Mucosa of descending colon (tissue), 3 donors: Measurements from ENCODE around the gene IER2. TPM values are rescaled to one million over a fixed set of nuclear protein-coding genes. Genes with fewer than 3 reads are reported as not detected.

Experiments
- ATAC-seq: fragments of 200-7000 bp; cut with Tn5 transposase; one replicate; pipeline ENCODE4 v1.9.1; 2020; ENCODE audit warnings: mild to moderate bottlenecking, moderate library complexity
- DNase-seq, 3 donors: peaks; one replicate each; pipeline ENCODE4 v3.0.0-alpha.2; 2020
- H3K36me3 ChIP-seq: fragments of 200-600 bp; one replicate; pipeline ENCODE4 v1.8.0; 2021; ENCODE audit warnings: low read depth, mild to moderate bottlenecking
- H3K4me1 ChIP-seq: fragments of 200-600 bp; one replicate; pipeline ENCODE4 v1.8.0; 2021; ENCODE audit warnings: low read depth, mild to moderate bottlenecking
- H3K4me3 ChIP-seq: fragments of 200-600 bp; one replicate; pipeline ENCODE4 v1.8.0; 2021; ENCODE audit warnings: mild to moderate bottlenecking
- H3K9me3 ChIP-seq: fragments of 200-600 bp; one replicate; pipeline ENCODE4 v1.8.0; 2021; ENCODE audit warnings: mild to moderate bottlenecking
- intact Hi-C, 2 donors: fragments of 100-400 bp; cut with DNase I in 1 of 2; cut with micrococcal nuclease in 1 of 2; formaldehyde crosslinking; loops; one replicate each; pipeline versions ENCODE4 v1.11.0 to v1.11.1; 2022; cut with DNase I, micrococcal nuclease
- total RNA-seq, 3 donors: library from RNA; stranded (reverse); fragmentation: NEBNext Ultra II Directional in 2 of 3; extraction: Animal tissue kit (Norgen Biotek cat#: 25700) in 2 of 3; gene quantifications; one replicate each; pipeline versions ENCODE4 v1.2.1 to v1.2.4, GENCODE V29; 2021 to 2023
- TF ChIP-seq, protein P1 (sequence below): fragments of 200-600 bp; IDR thresholded peaks from one replicate; pipeline ENCODE4 v1.8.0; 2022; ENCODE audit warnings: antibody characterized with exemption, mild to moderate bottlenecking
- donor health status: DM: no; HTN: no; CAD: no; lungs with moderate emphysema.
- donor health status: DM: no; HTN: no; CAD: no.
- donor health status: DM: no; HTN: yes; CAD: no.

Gene IER2
- total RNA-seq, 3 donors from 2014 or later, result 101 to 117 (median 112) TPM

DNA sequence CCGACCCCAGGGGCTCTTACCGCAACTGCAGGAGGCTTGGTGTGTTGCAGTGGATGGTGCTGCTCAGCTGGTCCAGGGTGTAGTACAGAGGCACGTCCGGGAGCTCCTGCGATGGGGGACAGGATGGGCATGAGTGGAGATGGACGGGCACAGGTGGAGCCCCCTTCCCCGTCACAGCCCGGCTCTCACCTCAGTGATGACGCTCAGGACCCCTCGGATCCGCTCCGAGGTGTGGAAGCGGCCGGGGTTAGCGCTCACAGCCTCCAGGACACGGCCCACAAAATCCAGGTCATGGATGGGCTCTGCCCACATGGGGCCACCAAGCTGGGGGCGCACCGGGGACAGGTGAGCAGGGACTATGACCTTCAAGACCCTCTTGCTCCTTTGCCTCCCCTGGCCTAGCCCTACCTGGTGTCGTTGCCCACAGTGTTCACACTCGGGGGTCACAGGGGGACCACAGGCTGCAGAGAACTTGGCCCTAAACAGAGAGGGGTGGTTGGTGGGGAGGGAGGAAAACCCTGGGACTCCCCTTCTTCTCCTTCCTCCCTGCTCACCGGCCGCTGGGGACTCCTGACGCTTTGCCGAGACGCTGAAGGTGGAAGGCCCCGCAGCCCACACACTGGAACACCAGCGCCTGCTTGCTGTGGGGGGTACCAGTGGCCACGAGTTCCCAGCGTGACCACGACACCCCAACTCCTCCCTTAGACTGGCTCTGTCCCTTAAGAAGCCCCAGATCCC is 40.7 kb upstream of the IER2 start:
- Histone ChIP-seq H3K4me1 (no peaks in the 10 kb centered on the region), H3K4me3 (no peak overlapping the region), H3K36me3 (no peaks in the 10 kb centered on the region), H3K9me3 (no peaks in the 10 kb centered on the region)
- DNase-seq (no peak), ATAC-seq (no peak)
- TF ChIP-seq, protein P1, sequence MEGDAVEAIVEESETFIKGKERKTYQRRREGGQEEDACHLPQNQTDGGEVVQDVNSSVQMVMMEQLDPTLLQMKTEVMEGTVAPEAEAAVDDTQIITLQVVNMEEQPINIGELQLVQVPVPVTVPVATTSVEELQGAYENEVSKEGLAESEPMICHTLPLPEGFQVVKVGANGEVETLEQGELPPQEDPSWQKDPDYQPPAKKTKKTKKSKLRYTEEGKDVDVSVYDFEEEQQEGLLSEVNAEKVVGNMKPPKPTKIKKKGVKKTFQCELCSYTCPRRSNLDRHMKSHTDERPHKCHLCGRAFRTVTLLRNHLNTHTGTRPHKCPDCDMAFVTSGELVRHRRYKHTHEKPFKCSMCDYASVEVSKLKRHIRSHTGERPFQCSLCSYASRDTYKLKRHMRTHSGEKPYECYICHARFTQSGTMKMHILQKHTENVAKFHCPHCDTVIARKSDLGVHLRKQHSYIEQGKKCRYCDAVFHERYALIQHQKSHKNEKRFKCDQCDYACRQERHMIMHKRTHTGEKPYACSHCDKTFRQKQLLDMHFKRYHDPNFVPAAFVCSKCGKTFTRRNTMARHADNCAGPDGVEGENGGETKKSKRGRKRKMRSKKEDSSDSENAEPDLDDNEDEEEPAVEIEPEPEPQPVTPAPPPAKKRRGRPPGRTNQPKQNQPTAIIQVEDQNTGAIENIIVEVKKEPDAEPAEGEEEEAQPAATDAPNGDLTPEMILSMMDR, result no peak
- intact Hi-C loops, result no loop called here

DNA sequence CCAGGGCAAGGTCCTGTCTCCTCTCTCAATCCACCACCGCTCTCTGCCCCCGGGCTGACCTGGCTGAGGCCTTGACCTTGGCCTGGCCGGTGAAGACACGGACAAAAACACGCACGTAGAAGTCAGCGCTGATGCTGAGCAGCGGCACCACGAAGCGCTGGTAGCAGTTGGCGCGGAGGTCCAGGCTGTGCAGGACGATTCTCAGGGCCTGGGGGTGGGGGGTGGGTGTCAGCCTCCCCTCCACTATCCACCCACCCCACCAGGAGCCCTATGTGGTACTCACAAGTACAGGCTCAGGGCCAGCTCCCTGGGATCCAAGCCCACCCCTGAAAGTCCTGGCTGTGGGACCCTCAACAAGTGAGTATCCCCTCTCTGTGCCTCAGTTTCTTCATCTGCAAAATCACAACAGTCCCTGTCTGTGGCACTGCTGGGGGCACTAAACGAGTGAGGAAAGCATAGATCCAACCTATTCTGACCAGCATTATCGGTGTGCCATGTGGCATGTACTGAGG is 40.1 kb upstream of the IER2 start:
- H3K36me3 ChIP-seq, result no peaks in the 10 kb centered on the region
- no peaks in the 10 kb centered on the region for H3K9me3 ChIP-seq
- TF ChIP-seq, protein P1, result no peak
- no peak overlapping the region for H3K4me3 ChIP-seq
- ATAC-seq (no peak), DNase-seq (no peak)
- no peaks in the 10 kb centered on the region for H3K4me1 ChIP-seq
- intact Hi-C loops, result no loop called here

DNA sequence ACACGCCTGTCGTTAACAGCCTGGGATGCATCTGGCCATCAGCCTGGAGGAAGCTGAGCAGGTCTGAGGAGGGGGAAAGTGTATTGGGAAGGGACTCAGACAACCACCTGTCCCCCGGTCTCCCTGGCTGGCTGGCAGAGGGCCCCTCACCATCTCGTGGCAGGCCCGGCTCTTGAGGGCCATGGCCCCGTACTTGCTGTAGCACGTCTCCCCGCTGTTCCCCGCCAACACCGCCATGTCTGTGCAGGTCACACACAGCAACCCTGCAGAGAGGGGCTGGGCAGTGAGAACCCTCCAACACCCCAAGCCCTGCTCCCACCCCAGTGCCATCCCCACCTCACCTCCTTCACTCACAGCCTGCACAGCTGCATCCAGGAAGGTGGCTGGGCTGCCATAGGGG is 37.7 kb upstream of the IER2 start:
- intact Hi-C loops, result no loop called here
- DNase-seq, result no peak
- Histone ChIP-seq H3K36me3 (no peaks in the 10 kb centered on the region), H3K9me3 (no peaks in the 10 kb centered on the region), H3K4me1 (peaks cover 10% of the 10 kb centered on the region), H3K4me3 (no peak overlapping the region)
- no peak for ATAC-seq
- TF ChIP-seq, protein P1, result no peak

DNA sequence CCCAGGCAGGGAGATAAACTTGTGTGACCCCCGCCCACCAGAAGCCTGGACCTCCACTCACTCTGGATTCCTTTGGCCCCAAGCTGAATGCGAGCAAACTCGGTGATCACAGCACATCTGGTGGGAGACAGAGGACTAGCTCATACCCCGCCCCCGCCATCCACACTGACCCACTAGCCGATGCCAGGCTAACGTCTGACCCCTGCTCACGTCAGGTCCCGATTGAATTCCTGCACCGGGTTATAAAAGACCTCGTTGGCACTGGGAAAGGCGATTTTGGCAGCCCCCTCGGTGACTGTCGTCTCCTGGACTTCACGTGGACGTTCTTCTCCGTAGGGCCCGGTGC is 34.3 kb upstream of the IER2 start:
- Histone ChIP-seq H3K9me3 (no peaks in the 10 kb centered on the region), H3K4me3 (peak overlapping the region; percentile 75), H3K36me3 (no peaks in the 10 kb centered on the region), H3K4me1 (peaks cover 23% of the 10 kb centered on the region)
- DNase-seq (peak in 2 of 3 donors; percentile 16 to 55), ATAC-seq (no peak)
- TF ChIP-seq, protein P1, result no peak
- intact Hi-C loops, result no loop called here

DNA sequence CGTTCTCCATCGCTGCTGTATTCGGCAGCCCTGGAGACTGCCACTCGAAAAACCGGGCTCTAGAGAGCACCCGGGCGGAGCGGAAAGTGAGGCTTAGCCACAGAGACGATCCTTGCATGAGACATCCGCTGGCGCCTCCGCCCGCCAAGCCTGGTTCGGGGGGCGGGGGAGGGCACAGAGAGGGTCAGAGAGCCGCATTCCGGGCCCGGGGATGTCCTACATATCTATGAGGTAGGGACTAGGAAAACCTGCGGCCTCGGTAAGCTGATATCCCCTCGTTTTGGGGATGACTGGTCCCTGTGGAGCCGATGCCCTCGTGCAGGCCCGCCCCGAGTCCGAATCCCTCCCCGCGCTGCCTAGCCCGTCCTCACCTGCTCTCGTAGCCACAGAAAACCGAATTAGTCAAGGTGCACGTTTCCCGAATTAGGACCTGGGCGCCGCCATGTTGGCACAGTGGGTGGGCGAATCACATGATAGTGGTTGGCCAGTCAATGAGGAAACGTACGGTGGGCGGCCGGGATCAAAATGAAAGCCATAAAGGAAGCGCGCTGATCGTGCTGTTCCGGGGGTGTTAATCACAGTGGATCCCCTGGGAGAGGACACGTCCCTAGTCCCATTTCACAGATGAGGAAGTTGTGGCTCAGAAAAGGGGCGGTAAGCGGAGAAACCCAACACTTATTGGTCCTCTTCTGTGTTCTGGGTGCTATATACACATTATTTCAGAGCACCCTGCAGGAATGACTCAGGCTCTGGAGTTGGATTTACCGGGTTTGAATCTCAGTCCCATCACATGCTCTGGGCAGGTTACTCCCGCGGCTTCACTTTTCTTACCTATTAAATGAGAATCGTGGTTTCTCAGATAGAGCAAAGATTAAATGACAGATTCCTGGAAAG is 33.7 kb upstream of the IER2 start, which contains the start of gene TRMT1:
TSS of gene TRMT1 (minus strand) at position 459 of the 894 bp plus-strand sequence. CDS start at position 118, 341 bp downstream.
- intact Hi-C loops, result no loop called here

More for the DNA sequence above, 33.7 kb upstream of the IER2 start, which contains the start of gene TRMT1:
- TF ChIP-seq, protein P1, result no peak
- ATAC-seq, result peak; percentile 85
- Histone ChIP-seq H3K4me1 (peaks cover 23% of the 10 kb centered on the region), H3K36me3 (no peaks in the 10 kb centered on the region), H3K4me3 (peak within 1 kb of the TSS; percentile 75), H3K9me3 (no peaks in the 10 kb centered on the region)
- DNase-seq, result peak; percentile 93 to 98 (median 93)
